ENCODE data around the gene NYAP1. TPM values are rescaled to one million over a fixed set of nuclear protein-coding genes. Genes with fewer than 3 reads are reported as not detected.

The NYAP1 gene
- total RNA-seq, 1 donor from 2014 or later, result 0.55 TPM

DNA sequence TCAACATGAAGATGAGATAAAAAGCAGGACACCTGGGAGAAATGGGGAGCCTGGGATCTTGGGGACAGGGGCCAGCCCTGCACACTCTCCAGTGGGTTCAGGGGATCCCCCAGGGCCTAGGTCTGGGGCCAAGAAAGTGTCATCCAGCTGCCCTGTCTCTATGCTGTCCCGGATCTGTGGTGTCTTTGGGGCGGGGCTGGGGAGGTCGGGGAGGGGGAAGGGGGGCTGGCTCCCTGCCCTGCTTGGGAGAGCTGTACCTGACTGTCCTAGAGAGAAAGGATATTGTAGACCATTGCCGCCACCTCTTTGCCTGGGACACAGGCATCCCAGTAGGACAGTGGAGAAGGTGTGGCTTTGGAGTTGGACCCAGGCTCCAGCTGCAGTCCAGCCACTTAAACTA, 12.7 kb upstream of the NYAP1 start:
- Histone ChIP-seq H3K9me3 (no peaks in the 10 kb centered on the region), H3K27ac (no peak overlapping the region), H3K27me3 (no peaks in the 10 kb centered on the region), H3K4me1 (peaks cover 34% of the 10 kb centered on the region), H3K4me3 (no peak overlapping the region), H3K36me3 (peaks cover 59% of the 10 kb centered on the region)
- TF ChIP-seq, protein P1, sequence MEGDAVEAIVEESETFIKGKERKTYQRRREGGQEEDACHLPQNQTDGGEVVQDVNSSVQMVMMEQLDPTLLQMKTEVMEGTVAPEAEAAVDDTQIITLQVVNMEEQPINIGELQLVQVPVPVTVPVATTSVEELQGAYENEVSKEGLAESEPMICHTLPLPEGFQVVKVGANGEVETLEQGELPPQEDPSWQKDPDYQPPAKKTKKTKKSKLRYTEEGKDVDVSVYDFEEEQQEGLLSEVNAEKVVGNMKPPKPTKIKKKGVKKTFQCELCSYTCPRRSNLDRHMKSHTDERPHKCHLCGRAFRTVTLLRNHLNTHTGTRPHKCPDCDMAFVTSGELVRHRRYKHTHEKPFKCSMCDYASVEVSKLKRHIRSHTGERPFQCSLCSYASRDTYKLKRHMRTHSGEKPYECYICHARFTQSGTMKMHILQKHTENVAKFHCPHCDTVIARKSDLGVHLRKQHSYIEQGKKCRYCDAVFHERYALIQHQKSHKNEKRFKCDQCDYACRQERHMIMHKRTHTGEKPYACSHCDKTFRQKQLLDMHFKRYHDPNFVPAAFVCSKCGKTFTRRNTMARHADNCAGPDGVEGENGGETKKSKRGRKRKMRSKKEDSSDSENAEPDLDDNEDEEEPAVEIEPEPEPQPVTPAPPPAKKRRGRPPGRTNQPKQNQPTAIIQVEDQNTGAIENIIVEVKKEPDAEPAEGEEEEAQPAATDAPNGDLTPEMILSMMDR (IDR thresholded peaks at IDR 0.05), result no peak
- ATAC-seq, result no peak
- intact Hi-C loops (cut with DNase I), result loop anchor here (10.0 kb wide), 1 partner anchor 214 kb away; no protein-coding TSS in a partner anchor
- DNase-seq, result no peak

DNA sequence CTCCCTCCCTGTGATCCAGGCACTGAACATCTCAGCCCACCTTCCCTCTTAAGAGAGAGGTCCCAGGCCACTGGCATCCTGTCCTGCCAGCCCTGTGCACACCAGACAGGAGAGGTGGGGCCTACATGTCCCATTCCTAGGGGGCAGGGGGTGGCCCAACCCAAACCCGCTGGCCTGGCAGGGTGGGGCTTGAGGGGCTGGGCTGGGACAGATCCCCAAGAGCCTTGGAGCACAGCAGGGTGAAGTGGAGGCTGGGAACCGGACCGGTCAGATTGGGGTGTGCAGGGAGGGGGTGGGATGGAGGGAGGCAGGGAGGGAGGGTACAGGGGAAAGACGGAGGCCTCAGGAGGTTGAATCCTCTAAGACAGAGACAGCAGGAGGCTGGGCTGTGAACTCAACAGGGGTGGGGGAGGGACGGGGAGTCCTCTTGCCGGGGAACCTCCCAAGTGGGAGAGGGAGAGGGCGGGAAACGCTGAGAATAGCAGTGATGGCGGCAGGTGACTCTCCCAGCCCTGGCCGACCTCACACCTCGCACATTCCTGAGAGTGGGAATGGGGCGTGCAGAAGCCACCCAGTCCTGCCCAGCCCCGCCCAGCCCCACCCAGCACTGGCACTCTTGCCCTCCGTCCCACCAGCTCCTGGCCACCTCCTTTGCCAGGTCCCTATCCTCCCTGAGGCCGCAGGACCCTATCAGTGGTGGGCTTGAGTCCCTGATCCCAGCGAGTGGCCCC, 11.4 kb upstream of the NYAP1 start:
- intact Hi-C loops (cut with DNase I), result loop anchor here (10.0 kb wide), 1 partner anchor 213 kb away; no protein-coding TSS in a partner anchor
- peak overlapping the region; percentile 3 for H3K4me3 ChIP-seq
- no peak for DNase-seq
- TF ChIP-seq, protein P1 (IDR thresholded peaks at IDR 0.05), result no peak
- H3K4me1 ChIP-seq, result peaks cover 46% of the 10 kb centered on the region
- no peaks in the 10 kb centered on the region for H3K9me3 ChIP-seq
- H3K27ac ChIP-seq, result peak overlapping the region; percentile 49
- ATAC-seq, result peak; percentile 55
- H3K36me3 ChIP-seq, result peaks cover 57% of the 10 kb centered on the region
- H3K27me3 ChIP-seq, result no peaks in the 10 kb centered on the region

DNA sequence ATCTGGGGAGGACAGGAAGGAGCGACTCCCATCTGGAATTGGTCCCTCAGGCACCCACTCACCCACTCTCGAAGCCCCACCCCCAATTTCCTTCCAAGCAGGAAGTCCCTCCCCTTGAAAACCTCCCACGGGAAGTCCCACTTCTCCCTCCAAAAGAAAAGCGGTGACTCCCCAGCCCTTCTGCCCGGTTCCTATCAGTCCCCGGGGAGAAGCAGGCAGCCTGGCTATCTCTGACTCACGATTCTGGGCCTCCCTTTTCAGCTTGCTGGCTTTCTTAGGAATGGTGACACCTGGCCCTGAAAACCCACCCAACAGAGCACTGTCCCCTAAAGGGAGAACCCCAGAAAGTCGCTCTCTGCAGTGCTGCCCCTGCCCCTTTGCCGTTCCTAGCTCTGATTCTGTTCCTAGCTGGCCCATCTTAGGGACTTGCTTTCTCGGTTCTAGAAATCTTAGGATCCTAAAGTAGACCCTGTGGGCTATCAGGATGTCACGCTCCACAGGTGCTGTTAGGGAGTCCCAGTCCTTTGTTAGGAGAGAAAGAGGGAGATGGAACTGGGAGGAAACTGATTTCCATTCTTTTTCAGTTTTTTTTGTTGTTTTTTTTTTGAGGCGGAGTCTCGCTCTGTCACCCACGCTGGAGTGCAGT, 10.8 kb upstream of the NYAP1 start:
- Histone ChIP-seq H3K36me3 (peaks cover 50% of the 10 kb centered on the region), H3K9me3 (no peaks in the 10 kb centered on the region), H3K27ac (peak overlapping the region; percentile 49), H3K4me3 (peak overlapping the region; percentile 3), H3K4me1 (peaks cover 45% of the 10 kb centered on the region), H3K27me3 (no peaks in the 10 kb centered on the region)
- DNase-seq (no peak), ATAC-seq (peak; percentile 56)
- intact Hi-C loops (cut with DNase I), result loop anchor here (10.0 kb wide), 1 partner anchor 212 kb away; no protein-coding TSS in a partner anchor
- TF ChIP-seq, protein P1 (IDR thresholded peaks at IDR 0.05), result no peak

DNA sequence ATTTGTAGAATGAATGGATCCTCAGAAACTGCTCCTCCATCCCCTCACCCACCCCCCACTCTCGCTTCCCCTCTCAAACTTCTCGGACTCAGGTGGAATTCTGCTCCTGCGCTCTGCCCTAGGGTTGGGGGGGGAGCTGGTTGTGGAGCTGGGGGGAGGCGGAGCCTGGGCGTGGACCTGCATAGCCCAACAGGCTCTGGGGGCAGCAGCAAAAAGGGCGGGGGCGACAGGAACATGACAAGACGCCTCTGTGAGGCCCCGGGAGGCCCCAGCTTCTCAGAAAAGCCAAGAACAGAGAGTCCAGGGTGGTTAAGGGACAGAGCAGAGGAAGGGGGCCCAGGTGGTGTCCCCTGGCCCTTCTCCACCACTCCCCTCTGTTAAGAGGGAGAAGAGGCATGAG, 8.2 kb upstream of the NYAP1 start:
- intact Hi-C loops (cut with DNase I), result loop anchor here (10.0 kb wide), 1 partner anchor 209 kb away; no protein-coding TSS in a partner anchor

DNA sequence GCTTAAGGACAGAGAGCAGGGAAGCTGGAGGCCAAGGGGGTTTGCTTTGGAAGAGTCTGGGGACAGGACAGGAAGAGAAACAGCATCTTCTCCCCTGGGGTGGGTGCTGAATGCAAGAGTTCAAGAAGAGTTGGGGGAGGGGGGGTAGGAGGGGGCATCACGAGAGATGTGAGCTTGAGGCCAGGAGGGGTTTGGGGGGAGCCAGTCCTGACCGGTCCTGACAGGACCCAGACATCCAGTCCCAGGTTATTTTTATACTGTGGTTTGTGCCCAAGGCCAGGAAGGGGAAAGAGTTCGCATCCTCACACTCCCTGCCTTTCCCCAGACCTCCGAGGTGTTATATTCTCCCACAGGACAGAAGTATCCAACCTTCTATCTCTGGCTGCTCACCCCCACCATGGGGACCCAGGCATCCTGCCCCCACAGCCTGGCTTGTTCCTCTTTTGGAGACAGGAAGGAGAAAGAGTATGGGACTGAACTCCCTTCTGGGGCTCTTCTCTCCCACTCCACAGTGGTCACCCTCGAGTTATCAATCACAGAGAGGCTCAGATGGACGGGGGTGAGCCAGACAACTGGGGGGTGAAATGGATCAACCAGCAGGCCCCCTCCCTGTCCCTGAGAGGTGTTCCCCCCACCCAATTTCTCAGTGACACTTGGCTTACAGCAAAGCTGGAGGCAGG, 7.5 kb upstream of the NYAP1 start:
- intact Hi-C loops (cut with DNase I), result loop anchor here (10.0 kb wide), 1 partner anchor 209 kb away; no protein-coding TSS in a partner anchor

More for the DNA sequence above, 8.2 kb upstream of the NYAP1 start:
- peak overlapping the region; percentile 88 for H3K4me3 ChIP-seq
- ATAC-seq, result no peak
- peaks cover 36% of the 10 kb centered on the region for H3K36me3 ChIP-seq
- H3K9me3 ChIP-seq, result no peaks in the 10 kb centered on the region
- no peaks in the 10 kb centered on the region for H3K27me3 ChIP-seq
- TF ChIP-seq, protein P1 (IDR thresholded peaks at IDR 0.05), result no peak
- H3K4me1 ChIP-seq, result peaks cover 45% of the 10 kb centered on the region
- peak overlapping the region; percentile 42 for H3K27ac ChIP-seq
- DNase-seq, result no peak

More for the DNA sequence above, 7.5 kb upstream of the NYAP1 start:
- no peak overlapping the region for H3K27ac ChIP-seq
- H3K36me3 ChIP-seq, result peaks cover 29% of the 10 kb centered on the region
- peaks cover 45% of the 10 kb centered on the region for H3K4me1 ChIP-seq
- H3K4me3 ChIP-seq, result peak overlapping the region; percentile 88
- no peak for DNase-seq
- TF ChIP-seq, protein P1 (IDR thresholded peaks at IDR 0.05), result no peak
- no peak for ATAC-seq
- H3K9me3 ChIP-seq, result no peaks in the 10 kb centered on the region
- no peaks in the 10 kb centered on the region for H3K27me3 ChIP-seq
